ENCODE results near the gene MROH7. TPM values are rescaled to one million over a fixed set of nuclear protein-coding genes. Genes with fewer than 3 reads are reported as not detected.

Gene MROH7
- total and polyA plus RNA-seq, 2 experiments from 2014 or later = 0.24 to 0.87 TPM

GRCh38 chr1:54745864-54746263 is 104.3 kb downstream of the MROH7 start:
- Histone ChIP-seq H3K4me3 (no peak overlapping the region), H3K4me2 (no peak overlapping the region), H2AFZ (no peak overlapping the region), H3K9me3 (ENCODE audit: low read depth) (no peaks in the 10 kb centered on the region), H3K79me2 (no peaks in the 10 kb centered on the region), H3K9me2 (replicated peaks; ENCODE audit: insufficient read depth) (no peaks in the 10 kb centered on the region), H3K4me1 (ENCODE audit: insufficient read depth) (no peaks in the 10 kb centered on the region), H4K20me1 (ENCODE audit: insufficient read depth, poor library complexity, severe bottlenecking) (no peaks in the 10 kb centered on the region), H3K36me3 (replicated peaks; ENCODE audit: insufficient read depth, low read depth) (no peaks in the 10 kb centered on the region), H3K27ac (no peak overlapping the region), H3K27me3 (no peaks in the 10 kb centered on the region)
- no peak for DNase-seq (ENCODE audit: low spot score)
- no peak for TF ChIP-seq EZH2phosphoT487 (IDR thresholded peaks at IDR 0.05; ENCODE audit: low read depth, severe bottlenecking, unreplicated experiment)
- TF ChIP-seq CTCF (IDR thresholded peaks at IDR 0.05; ENCODE audit: poor library complexity) = no peak
- TF ChIP-seq EZH2 (IDR thresholded peaks at IDR 0.05; ENCODE audit: borderline replicate concordance) = no peak
- 97% methylated on average over 4 of the region's 4 CpGs for WGBS (ENCODE audit: low lambda C conversion rate, missing lambda C conversion rate)

GRCh38 chr1:54748094-54748835 is 106.7 kb downstream of the MROH7 start:
- Histone ChIP-seq H3K27me3 (no peaks in the 10 kb centered on the region), H3K4me2 (no peak overlapping the region), H3K36me3 (replicated peaks; ENCODE audit: insufficient read depth, low read depth) (no peaks in the 10 kb centered on the region), H2AFZ (no peak overlapping the region), H3K4me1 (ENCODE audit: insufficient read depth) (no peaks in the 10 kb centered on the region), H3K9me2 (replicated peaks; ENCODE audit: insufficient read depth) (no peaks in the 10 kb centered on the region), H4K20me1 (ENCODE audit: insufficient read depth, poor library complexity, severe bottlenecking) (no peaks in the 10 kb centered on the region), H3K4me3 (no peak overlapping the region), H3K79me2 (no peaks in the 10 kb centered on the region), H3K27ac (no peak overlapping the region), H3K9me3 (ENCODE audit: low read depth) (no peaks in the 10 kb centered on the region)
- WGBS (ENCODE audit: low lambda C conversion rate, missing lambda C conversion rate) = 90% methylated on average over 12 of the region's 14 CpGs
- DNase-seq (ENCODE audit: low spot score) = no peak
- no peak for TF ChIP-seq CTCF (IDR thresholded peaks at IDR 0.05; ENCODE audit: poor library complexity)
- TF ChIP-seq EZH2phosphoT487 (IDR thresholded peaks at IDR 0.05; ENCODE audit: low read depth, severe bottlenecking, unreplicated experiment) = no peak
- TF ChIP-seq EZH2 (IDR thresholded peaks at IDR 0.05; ENCODE audit: borderline replicate concordance) = no peak

- no peak for DNase-seq (ENCODE audit: low spot score)
- Histone ChIP-seq H2AFZ (no peak overlapping the region), H3K27ac (no peak overlapping the region), H3K27me3 (no peaks in the 10 kb centered on the region), H3K4me1 (ENCODE audit: insufficient read depth) (no peaks in the 10 kb centered on the region), H4K20me1 (ENCODE audit: insufficient read depth, poor library complexity, severe bottlenecking) (no peaks in the 10 kb centered on the region), H3K4me3 (no peak overlapping the region), H3K4me2 (no peak overlapping the region), H3K36me3 (replicated peaks; ENCODE audit: insufficient read depth, low read depth) (no peaks in the 10 kb centered on the region), H3K79me2 (no peaks in the 10 kb centered on the region), H3K9me2 (replicated peaks; ENCODE audit: insufficient read depth) (no peaks in the 10 kb centered on the region), H3K9me3 (ENCODE audit: low read depth) (no peaks in the 10 kb centered on the region)
- 89% methylated on average over 6 of the region's 6 CpGs for WGBS (ENCODE audit: low lambda C conversion rate, missing lambda C conversion rate)
- TF ChIP-seq EZH2 (IDR thresholded peaks at IDR 0.05; ENCODE audit: borderline replicate concordance) (no peak), CTCF (IDR thresholded peaks at IDR 0.05; ENCODE audit: poor library complexity) (no peak), EZH2phosphoT487 (IDR thresholded peaks at IDR 0.05; ENCODE audit: low read depth, severe bottlenecking, unreplicated experiment) (no peak)
Measured at GRCh38 chr1:54750596-54750995, 109.0 kb downstream of the MROH7 start.
